ENCODE results near the gene DCANP1. TPM values are rescaled to one million over a fixed set of nuclear protein-coding genes. Genes with fewer than 3 reads are reported as not detected.

DCANP1 gene
- total and polyA plus RNA-seq, 2 of the 13 experiments (the other 11 are each of a cell fraction or from before 2014, with no cell fraction given): not detected

DNA sequence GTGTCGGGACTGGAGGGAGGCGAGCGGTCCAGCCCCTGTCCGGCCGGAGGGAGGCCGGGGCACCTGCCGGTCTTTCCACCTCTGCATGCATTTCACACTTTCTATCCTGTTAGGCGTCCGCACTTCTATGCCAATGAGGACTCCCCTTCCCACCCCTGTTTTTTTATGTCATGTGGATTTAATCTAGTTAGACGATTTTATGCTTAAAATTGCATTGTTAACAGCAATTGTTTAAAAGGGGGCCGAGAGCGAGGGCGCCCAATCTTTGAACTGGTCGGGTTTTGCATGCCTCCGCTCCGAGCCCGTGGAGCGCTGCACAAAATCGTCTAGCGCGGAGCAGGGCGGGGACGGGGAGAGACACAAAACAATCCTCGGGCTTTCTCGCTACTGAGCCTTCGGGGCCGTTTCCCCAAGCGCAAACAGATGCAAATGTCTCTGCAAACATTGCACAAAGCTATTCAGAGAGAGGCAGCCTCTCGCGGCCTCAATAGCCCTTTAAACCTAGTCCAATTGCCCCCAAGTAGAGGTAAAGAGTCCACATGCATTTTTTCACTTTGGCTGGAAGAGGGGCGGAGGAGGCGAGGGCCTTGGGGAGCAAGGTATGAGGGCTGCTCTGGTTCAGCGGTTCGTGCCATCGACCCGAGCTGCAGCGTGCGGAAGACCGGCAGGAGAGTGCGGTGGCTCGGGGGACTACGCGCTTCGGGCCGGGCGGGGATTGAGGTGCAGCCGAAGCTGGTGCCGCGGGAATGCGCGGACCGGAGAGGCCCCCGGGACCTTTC lies 42.5 kb upstream of the DCANP1 start (continued):
- TF ChIP-seq, protein P1, sequence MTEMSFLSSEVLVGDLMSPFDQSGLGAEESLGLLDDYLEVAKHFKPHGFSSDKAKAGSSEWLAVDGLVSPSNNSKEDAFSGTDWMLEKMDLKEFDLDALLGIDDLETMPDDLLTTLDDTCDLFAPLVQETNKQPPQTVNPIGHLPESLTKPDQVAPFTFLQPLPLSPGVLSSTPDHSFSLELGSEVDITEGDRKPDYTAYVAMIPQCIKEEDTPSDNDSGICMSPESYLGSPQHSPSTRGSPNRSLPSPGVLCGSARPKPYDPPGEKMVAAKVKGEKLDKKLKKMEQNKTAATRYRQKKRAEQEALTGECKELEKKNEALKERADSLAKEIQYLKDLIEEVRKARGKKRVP (CRISPR knock-in tag; IDR thresholded peaks at IDR 0.05): no peak; a peak in 1 of 4 replicates
- TF ChIP-seq HMGA1 (CRISPR knock-in tag; conservative IDR thresholded peaks at IDR 0.05) (no peak), TAF1 (CRISPR knock-in tag; IDR thresholded peaks at IDR 0.05) (no peak), MTF2 (CRISPR knock-in tag; IDR thresholded peaks at IDR 0.05; ENCODE audit: borderline replicate concordance) (peak; percentile 29; the same call in 1 of the 2 replicates), DR1 (CRISPR knock-in tag; IDR thresholded peaks at IDR 0.05) (no peak), ZNF367 (CRISPR knock-in tag; IDR thresholded peaks at IDR 0.05; ENCODE audit: borderline replicate concordance) (peak; percentile 30; the same call in 1 of the 2 replicates), ZSCAN21 (CRISPR knock-in tag; IDR thresholded peaks at IDR 0.05; ENCODE audit: borderline replicate concordance) (no peak), ATM (IDR thresholded peaks at IDR 0.05; ENCODE audit: borderline replicate concordance) (no peak), GZF1 (CRISPR knock-in tag; IDR thresholded peaks at IDR 0.05) (no peak), KLF6 (CRISPR knock-in tag; IDR thresholded peaks at IDR 0.05) (no peak), ZSCAN31 (CRISPR knock-in tag; IDR thresholded peaks at IDR 0.05; ENCODE audit: low read depth) (no peak), ZNF543 (CRISPR knock-in tag; IDR thresholded peaks at IDR 0.05) (no peak), AGO1 (IDR thresholded peaks at IDR 0.05; ENCODE audit: low read depth, low read length, poor library complexity, severe bottlenecking) (no peak), BHLHE40 (IDR thresholded peaks at IDR 0.05; ENCODE audit: low read length) (no peak), NONO (IDR thresholded peaks at IDR 0.05) (no peak), NONO (CRISPR knock-in tag; conservative IDR thresholded peaks at IDR 0.05) (peak; percentile 70; the same call in 1 of the 2 replicates)
- TF ChIP-seq, protein P2, sequence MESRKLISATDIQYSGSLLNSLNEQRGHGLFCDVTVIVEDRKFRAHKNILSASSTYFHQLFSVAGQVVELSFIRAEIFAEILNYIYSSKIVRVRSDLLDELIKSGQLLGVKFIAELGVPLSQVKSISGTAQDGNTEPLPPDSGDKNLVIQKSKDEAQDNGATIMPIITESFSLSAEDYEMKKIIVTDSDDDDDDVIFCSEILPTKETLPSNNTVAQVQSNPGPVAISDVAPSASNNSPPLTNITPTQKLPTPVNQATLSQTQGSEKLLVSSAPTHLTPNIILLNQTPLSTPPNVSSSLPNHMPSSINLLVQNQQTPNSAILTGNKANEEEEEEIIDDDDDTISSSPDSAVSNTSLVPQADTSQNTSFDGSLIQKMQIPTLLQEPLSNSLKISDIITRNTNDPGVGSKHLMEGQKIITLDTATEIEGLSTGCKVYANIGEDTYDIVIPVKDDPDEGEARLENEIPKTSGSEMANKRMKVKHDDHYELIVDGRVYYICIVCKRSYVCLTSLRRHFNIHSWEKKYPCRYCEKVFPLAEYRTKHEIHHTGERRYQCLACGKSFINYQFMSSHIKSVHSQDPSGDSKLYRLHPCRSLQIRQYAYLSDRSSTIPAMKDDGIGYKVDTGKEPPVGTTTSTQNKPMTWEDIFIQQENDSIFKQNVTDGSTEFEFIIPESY (CRISPR knock-in tag; IDR thresholded peaks at IDR 0.05): no peak
- TF ChIP-seq, protein P3, sequence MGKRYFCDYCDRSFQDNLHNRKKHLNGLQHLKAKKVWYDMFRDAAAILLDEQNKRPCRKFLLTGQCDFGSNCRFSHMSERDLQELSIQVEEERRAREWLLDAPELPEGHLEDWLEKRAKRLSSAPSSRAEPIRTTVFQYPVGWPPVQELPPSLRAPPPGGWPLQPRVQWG (CRISPR knock-in tag; IDR thresholded peaks at IDR 0.05; ENCODE audit: borderline replicate concordance, low read depth): no peak
- TF ChIP-seq, protein P4, sequence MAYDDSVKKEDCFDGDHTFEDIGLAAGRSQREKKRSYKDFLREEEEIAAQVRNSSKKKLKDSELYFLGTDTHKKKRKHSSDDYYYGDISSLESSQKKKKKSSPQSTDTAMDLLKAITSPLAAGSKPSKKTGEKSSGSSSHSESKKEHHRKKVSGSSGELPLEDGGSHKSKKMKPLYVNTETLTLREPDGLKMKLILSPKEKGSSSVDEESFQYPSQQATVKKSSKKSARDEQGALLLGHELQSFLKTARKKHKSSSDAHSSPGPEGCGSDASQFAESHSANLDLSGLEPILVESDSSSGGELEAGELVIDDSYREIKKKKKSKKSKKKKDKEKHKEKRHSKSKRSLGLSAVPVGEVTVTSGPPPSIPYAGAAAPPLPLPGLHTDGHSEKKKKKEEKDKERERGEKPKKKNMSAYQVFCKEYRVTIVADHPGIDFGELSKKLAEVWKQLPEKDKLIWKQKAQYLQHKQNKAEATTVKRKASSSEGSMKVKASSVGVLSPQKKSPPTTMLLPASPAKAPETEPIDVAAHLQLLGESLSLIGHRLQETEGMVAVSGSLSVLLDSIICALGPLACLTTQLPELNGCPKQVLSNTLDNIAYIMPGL (CRISPR knock-in tag; IDR thresholded peaks at IDR 0.05; ENCODE audit: borderline replicate concordance in 1 of 2, low read depth in 1 of 2): no peak
- TF ChIP-seq, protein P5, sequence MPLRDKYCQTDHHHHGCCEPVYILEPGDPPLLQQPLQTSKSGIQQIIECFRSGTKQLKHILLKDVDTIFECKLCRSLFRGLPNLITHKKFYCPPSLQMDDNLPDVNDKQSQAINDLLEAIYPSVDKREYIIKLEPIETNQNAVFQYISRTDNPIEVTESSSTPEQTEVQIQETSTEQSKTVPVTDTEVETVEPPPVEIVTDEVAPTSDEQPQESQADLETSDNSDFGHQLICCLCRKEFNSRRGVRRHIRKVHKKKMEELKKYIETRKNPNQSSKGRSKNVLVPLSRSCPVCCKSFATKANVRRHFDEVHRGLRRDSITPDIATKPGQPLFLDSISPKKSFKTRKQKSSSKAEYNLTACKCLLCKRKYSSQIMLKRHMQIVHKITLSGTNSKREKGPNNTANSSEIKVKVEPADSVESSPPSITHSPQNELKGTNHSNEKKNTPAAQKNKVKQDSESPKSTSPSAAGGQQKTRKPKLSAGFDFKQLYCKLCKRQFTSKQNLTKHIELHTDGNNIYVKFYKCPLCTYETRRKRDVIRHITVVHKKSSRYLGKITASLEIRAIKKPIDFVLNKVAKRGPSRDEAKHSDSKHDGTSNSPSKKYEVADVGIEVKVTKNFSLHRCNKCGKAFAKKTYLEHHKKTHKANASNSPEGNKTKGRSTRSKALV (CRISPR knock-in tag; IDR thresholded peaks at IDR 0.05): 0 out of 2 replicates have a peak, but pooled peaks have one; percentile 26

All from HepG2 (cell line).